Motor neuron (in vitro differentiated cells): ENCODE data around the gene C10orf90. TPM values are rescaled to one million over a fixed set of nuclear protein-coding genes. Genes with fewer than 3 reads are reported as not detected.
"Not testable (repeated sequence)": the region's sequence is repeated elsewhere in the genome, so short reads cannot be mapped to it uniquely, and the experiment has no call there.

Experiments
- ATAC-seq, 8 experiments: fragments of 200-7000 bp; cut with Tn5 transposase; replicated peaks in 6 of 8; 2 replicates each; pipeline ENCODE4 v1.8.0; 2021; ENCODE audit warnings: mild to moderate bottlenecking in 8 of 8, moderate library complexity in 8 of 8
- H3K27ac ChIP-seq, 2 donors: fragments of 250-450 bp; sonication (Bioruptor Pico); 2 replicates each; pipeline ENCODE4 v1.9.0; 2021; ENCODE audit warnings: antibody characterized with exemption in 2 of 2, mild to moderate bottlenecking in 2 of 2, moderate library complexity in 1 of 2
- H3K4me1 ChIP-seq, 2 donors: fragments of 250-450 bp; sonication (Bioruptor Pico); replicated peaks in 1 of 2; 2 replicates each; pipeline ENCODE4 v1.6.1; 2021; ENCODE audit warnings: antibody characterized with exemption in 2 of 2, mild to moderate bottlenecking in 2 of 2, moderate library complexity in 1 of 2
- H3K4me3 ChIP-seq, 5 donors: fragments of 250-450 bp; sonication (Bioruptor Pico); 2 replicates each; pipeline ENCODE4 v1.9.0; 2021; ENCODE audit warnings: antibody characterized with exemption in 5 of 5, mild to moderate bottlenecking in 5 of 5, moderate library complexity in 4 of 5
- WGBS, 10 experiments: fragments of 450-650 bp; shearing (Covaris generic); methylation state at CpG; one replicate each; pipeline ENCODE4 v1.0.0; 2022; 5-methylcytosine and 5-hydroxymethylcytosine counted together
- in situ Hi-C, 9 experiments: fragments of 400-800 bp; cut with MboI; loops; one replicate each; pipeline ENCODE4 v1.15.0; 2021; ENCODE audit warnings: low sequenced_read_pairs in 9 of 9, low pct_unique_long_range_greater_than_20kb in 2 of 9; ENCODE audit not compliant: unreplicated experiment in 9 of 9
- total RNA-seq, 8 experiments: library from RNA; unstranded; fragments of 300-600 nt; gene quantifications; 2 replicates each; pipeline versions ENCODE4 v1.2.3 to v1.2.4, GENCODE V29; 2022

The C10orf90 gene
- total RNA-seq, 8 experiments from 2014 or later = 0.05 to 0.36 (median 0.23) TPM

DNA sequence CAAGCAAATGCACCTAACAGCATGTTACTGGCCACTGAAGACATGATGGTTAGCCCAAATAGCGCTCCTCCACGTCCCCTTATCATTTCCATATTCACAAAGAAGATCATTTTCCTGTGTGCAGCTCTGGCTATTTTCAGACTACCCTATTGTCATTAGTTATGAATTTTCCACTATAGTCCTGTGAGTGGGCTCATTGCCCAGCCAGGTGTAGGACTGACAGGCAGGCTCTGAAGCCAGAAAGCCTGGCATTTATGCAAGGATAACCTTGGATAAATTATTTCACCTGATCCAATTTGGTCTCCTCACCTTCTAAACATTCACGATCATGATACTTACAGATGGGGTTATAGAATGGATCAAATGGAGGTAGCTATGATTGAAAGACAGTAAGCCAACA is 104.6 kb downstream of the C10orf90 start:
- in situ Hi-C loops = no loop called here
- no peak for ATAC-seq
- Histone ChIP-seq H3K4me3 (no peak overlapping the region), H3K27ac (no peak overlapping the region), H3K4me1 (peaks cover 26 to 29% of the 10 kb centered on the region in 2 donors)
- 20 to 100% (median 88%) methylated on average over 1 to 3 of the region's 3 CpGs; no CpG with 5 or more reads in 4 of the 10 experiments for WGBS, 10 experiments

GRCh38 chr10:126565441-126565840 is 105.1 kb downstream of the C10orf90 start:
- no peak for ATAC-seq
- Histone ChIP-seq H3K4me1 (peaks cover 30 to 33% of the 10 kb centered on the region in 2 donors), H3K27ac (no peak overlapping the region), H3K4me3 (no peak overlapping the region)
- in situ Hi-C loops = no loop called here
- WGBS, 10 experiments = 74 to 100% methylated on average over 3 to 4 of the region's 7 CpGs; no CpG with 5 or more reads in 8 of the 10 experiments

- Histone ChIP-seq H3K4me3 (no peak overlapping the region), H3K4me1 (peaks cover 27 to 29% of the 10 kb centered on the region in 2 donors), H3K27ac (no peak overlapping the region)
- WGBS, 10 experiments = 100% methylated on average over 1 to 2 of the region's 4 CpGs; no CpG with 5 or more reads in 5 of the 10 experiments
- no peak for ATAC-seq
- in situ Hi-C loops = no loop called here
These were observed 106.1 kb downstream of the C10orf90 start for GRCh38 chr10:126564326-126564888.

DNA sequence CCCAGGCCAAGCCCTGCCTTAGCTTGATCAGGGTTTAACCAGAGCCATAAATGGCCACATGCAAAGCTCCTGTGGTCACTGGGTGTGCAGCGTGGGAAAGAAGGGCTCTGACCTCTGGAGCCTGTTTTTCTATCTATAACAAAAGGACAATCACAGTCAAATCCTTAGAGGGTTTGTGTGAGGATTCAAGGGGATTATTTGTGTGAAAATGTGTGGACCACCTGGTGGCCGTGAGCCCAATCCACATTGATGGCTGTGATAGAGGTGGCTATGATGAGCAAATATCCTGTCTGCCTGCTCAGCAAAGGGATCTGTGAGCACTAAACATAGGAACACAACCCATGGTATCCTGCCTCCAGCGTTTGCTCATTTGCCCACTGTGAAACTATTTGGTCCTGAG is 107.1 kb downstream of the C10orf90 start:
- Histone ChIP-seq H3K4me3 (no peak overlapping the region), H3K4me1 (peaks cover 27 to 32% of the 10 kb centered on the region in 2 donors), H3K27ac (no peak overlapping the region)
- no peak for ATAC-seq
- 70 to 100% (median 91%) methylated on average over 1 to 2 of the region's 3 CpGs; no CpG with 5 or more reads in 6 of the 10 experiments for WGBS, 10 experiments
- in situ Hi-C loops = no loop called here

DNA sequence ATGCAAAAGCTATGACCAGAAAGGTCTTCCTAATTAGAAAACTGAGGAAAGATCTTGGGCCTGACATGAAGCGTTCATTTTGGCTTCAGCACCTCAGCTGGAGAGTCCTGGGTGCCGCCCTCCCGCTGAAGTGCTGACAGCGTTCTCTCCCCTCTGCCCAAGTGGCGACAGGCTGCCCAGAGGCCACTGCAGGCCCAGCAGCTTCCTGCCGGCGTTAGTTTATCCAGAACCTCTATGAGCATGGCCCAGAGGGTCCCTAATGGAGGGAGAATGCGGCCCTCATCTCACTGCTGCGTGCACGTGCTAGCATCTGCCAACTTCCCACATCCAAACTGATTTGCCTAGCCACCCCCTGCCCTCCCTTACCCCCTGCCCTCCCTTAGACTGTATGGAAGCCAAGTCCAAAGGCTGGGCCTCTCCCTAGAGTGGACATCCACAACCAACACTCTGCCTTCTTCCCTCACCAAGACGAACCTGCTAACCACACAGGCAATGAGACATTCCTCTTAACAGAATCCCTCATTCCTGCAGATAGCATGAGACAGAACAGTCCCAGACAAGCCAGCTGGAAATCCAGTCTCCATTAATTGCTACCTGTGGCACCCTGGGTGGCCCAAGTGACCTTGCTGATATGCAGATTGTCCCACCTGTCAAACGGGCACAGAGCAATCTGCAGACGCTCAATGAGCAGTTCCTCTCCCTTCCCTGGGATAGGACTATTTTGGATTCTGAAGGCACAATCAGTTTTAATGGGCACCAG is 108.4 kb downstream of the C10orf90 start:
- peak overlapping the region in 1 of 2 donors; percentile 17 for H3K27ac ChIP-seq
- in situ Hi-C loops = no loop called here
- peak; percentile 27 to 65 (median 48) for ATAC-seq
- 38 to 87% (median 51%) methylated on average over 1 to 9 of the region's 13 CpGs; no CpG with 5 or more reads in 4 of the 10 experiments for WGBS, 10 experiments
- no peak overlapping the region for H3K4me3 ChIP-seq
- H3K4me1 ChIP-seq = peaks cover 27 to 32% of the 10 kb centered on the region in 2 donors

GRCh38 chr10:126561294-126561920 is 109.1 kb downstream of the C10orf90 start:
- 18 to 100% (median 32%) methylated on average over 1 to 9 of the region's 10 CpGs for WGBS, 10 experiments

GRCh38 chr10:126558881-126559280 is 111.6 kb downstream of the C10orf90 start:
- peak in 1 of 8 experiments; percentile 40 for ATAC-seq
- H3K4me1 ChIP-seq = peaks cover 27 to 32% of the 10 kb centered on the region in 2 donors
- H3K27ac ChIP-seq = no peak overlapping the region
- no peak overlapping the region for H3K4me3 ChIP-seq
- 0 to 64% (median 0%) methylated on average over 1 of the region's 1 CpG; no CpG with 5 or more reads in 4 of the 10 experiments for WGBS, 10 experiments
- in situ Hi-C loops = no loop called here

More at GRCh38 chr10:126561294-126561920, 109.1 kb downstream of the C10orf90 start:
- Histone ChIP-seq H3K4me3 (peak overlapping the region in 1 of 5 donors; percentile 1), H3K4me1 (peaks cover 27 to 32% of the 10 kb centered on the region in 2 donors), H3K27ac (peak overlapping the region; percentile 7 to 17)
- in situ Hi-C loops = no loop called here
- peak; percentile 58 to 80 (median 74) for ATAC-seq

- in situ Hi-C loops = no loop called here
- ATAC-seq = no peak
- Histone ChIP-seq H3K27ac (no peak overlapping the region), H3K4me1 (peaks cover 0 to 2% of the 10 kb centered on the region in 2 donors), H3K4me3 (no peak overlapping the region)
These were observed 119.3 kb downstream of the C10orf90 start for GRCh38 chr10:126551202-126551601.

DNA sequence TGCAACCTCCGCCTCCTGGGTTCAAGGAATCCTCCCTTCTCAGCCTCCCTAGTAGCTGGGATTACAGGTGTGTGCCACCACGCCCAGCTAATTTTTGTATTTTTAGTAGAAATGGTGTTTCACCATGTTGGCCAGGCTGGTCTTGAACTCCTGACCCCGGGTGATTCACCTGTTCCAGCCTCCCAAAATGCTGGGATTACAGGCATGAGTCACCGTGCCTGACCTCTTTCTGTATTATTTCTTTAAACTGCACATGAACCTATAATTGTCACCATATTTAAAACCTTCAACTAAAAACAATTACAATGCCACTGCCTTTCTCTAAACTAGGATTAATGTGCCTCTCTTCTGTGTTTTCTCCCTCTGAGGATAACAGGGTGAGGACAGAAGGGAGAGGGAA is 119.9 kb downstream of the C10orf90 start:
- 45 to 100% (median 78%) methylated on average over 2 to 3 of the region's 4 CpGs; no CpG with 5 or more reads in 2 of the 10 experiments for WGBS, 10 experiments
- ATAC-seq, H3K27ac ChIP-seq, in situ Hi-C loops, H3K4me3 ChIP-seq, H3K4me1 ChIP-seq: not testable (repeated sequence)

- in situ Hi-C loops = no loop called here
- Histone ChIP-seq H3K4me3 (no peak overlapping the region), H3K4me1 (peaks cover 8 to 13% of the 10 kb centered on the region in 2 donors), H3K27ac (no peak overlapping the region)
- ATAC-seq = peak in 4 of 8 experiments; percentile 46 to 85 (median 71)
These were observed 121.1 kb downstream of the C10orf90 start for GRCh38 chr10:126549344-126549743.

DNA sequence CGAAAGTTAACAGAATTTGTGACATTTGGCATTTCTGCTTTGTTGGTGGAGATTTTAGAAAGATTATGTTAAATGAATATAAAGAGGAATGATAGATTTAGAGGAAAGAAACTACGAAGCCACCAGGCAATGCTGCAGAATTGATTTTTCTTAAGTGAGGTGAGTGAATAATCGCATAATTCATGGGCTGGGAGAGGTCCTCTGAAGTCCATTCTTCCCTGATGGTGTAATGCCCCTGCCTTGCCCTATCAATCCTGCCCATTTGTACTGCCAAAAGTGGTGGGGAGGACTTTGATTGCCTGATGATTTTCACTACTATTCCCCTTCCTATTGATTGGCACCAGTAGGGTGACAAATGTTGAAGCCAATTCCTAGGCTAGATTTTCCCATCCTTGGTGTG is 125.9 kb downstream of the C10orf90 start:
- 11 to 88% (median 51%) methylated on average over 1 to 3 of the region's 3 CpGs; no CpG with 5 or more reads in 2 of the 10 experiments for WGBS, 10 experiments
- in situ Hi-C loops = no loop called here
- ATAC-seq = peak in 5 of 8 experiments; percentile 25 to 84 (median 70)
- Histone ChIP-seq H3K4me3 (no peak overlapping the region), H3K4me1 (peaks cover 11 to 20% of the 10 kb centered on the region in 2 donors), H3K27ac (no peak overlapping the region)

DNA sequence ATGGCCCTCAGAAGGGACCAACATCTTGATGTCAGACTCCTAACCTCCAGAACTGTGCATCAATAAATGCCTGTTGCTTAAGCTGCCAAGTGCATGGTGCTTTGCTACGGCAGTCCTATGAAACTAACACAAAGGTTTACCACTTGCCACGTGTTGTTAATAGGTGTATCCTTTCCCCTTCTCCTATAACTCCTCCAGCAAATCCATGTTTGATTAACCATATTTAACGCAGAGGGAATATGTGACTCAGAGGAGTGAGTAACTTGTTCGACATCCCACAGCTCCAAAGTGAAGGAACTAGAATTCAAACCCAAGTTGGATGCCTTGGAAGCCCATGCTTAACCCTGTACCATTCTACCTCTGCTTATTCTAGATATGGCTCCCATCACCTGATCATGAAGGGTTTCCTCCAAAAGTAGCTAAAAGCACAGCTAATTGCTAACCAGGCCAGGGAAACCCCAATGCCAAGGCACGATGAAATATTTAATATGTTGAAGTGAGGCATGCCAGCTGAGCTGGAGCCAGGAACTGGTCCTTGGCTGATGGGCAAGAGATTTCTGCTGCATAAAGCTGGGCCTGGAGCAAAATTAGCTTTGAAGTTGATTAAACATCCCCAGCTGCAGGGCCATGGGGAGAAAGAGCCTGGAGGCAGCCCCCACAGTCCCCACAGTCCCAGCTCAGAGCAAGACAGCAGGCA is 131.9 kb downstream of the C10orf90 start:
- in situ Hi-C loops = no loop called here
- Histone ChIP-seq H3K4me3 (no peak overlapping the region), H3K27ac (peak overlapping the region in 1 of 2 donors; percentile 12), H3K4me1 (peaks cover 0 to 13% of the 10 kb centered on the region in 2 donors)
- WGBS, 10 experiments = 20 to 94% (median 75%) methylated on average over 1 to 4 of the region's 5 CpGs; no CpG with 5 or more reads in 4 of the 10 experiments
- peak in 1 of 8 experiments; percentile 7 for ATAC-seq
